Coronary artery (tissue), 2 donors: Measurements from ENCODE around the gene FLNC.
A peak's percentile ranks its signal among the peaks of the same experiment; 100 is the strongest.

Experiments used
- DNase-seq: peaks from one replicate; pipeline ENCODE4 v3.0.0-alpha.2; 2017; ENCODE audit warnings: low spot score
- H3K27ac ChIP-seq, 2 donors: fragments of 200-600 bp; sonication (generic); one replicate each; pipeline ENCODE4 v1.5.1; 2016 to 2019
- H3K4me3 ChIP-seq: fragments of 200-600 bp; sonication (generic); 2 replicates; pipeline ENCODE4 v1.5.1; 2016; ENCODE audit warnings: mild to moderate bottlenecking, moderate library complexity
- CTCF ChIP-seq: fragments of 200-600 bp; sonication (generic); IDR thresholded peaks from one replicate; pipeline ENCODE4 v1.5.1; 2019; ENCODE audit warnings: antibody characterized with exemption

Gene FLNC

GRCh38 chr7:128865303-128865702 is 35.1 kb downstream of the FLNC start:
- no peak overlapping the region for H3K27ac ChIP-seq
- no peak overlapping the region for H3K4me3 ChIP-seq
- DNase-seq: no peak
- no peak for TF ChIP-seq CTCF

- Histone ChIP-seq H3K4me3 (no peak overlapping the region), H3K27ac (no peak overlapping the region)
- DNase-seq: no peak
- TF ChIP-seq CTCF: no peak
Observed at GRCh38 chr7:128865996-128866877, 36.0 kb downstream of the FLNC start.

GRCh38 chr7:128867241-128867640 is 37.0 kb downstream of the FLNC start:
- Histone ChIP-seq H3K27ac (no peak overlapping the region), H3K4me3 (no peak overlapping the region)
- no peak for TF ChIP-seq CTCF
- no peak for DNase-seq

- TF ChIP-seq CTCF: no peak
- no peak for DNase-seq
- no peak overlapping the region for H3K27ac ChIP-seq
- no peak overlapping the region for H3K4me3 ChIP-seq
Observed at GRCh38 chr7:128867842-128868623, 37.8 kb downstream of the FLNC start.

- DNase-seq: no peak
- no peak for TF ChIP-seq CTCF
- Histone ChIP-seq H3K4me3 (peak overlapping the region; percentile 80), H3K27ac (no peak overlapping the region)
Observed at GRCh38 chr7:128868624-128869137, 38.5 kb downstream of the FLNC start.

- no peak overlapping the region for H3K27ac ChIP-seq
- peak overlapping the region; percentile 80 for H3K4me3 ChIP-seq
- no peak for DNase-seq
- TF ChIP-seq CTCF: no peak
Observed at GRCh38 chr7:128869138-128869943, 39.1 kb downstream of the FLNC start.
